Esophagus squamous epithelium (tissue), 5 donors: ENCODE data around the gene BBS4. TPM values are rescaled to one million over a fixed set of nuclear protein-coding genes. Genes with fewer than 3 reads are reported as not detected.

Experiments
- DNase-seq: peaks from one replicate; lab custom pipeline; 2025; lab: John Stamatoyannopoulos, UW
- H3K27ac ChIP-seq, 4 donors: fragments of 200-600 bp; sonication (generic); one replicate each; pipeline ENCODE4 v1.5.1; 2016 to 2019; ENCODE audit warnings: mild to moderate bottlenecking in 1 of 4
- H3K27me3 ChIP-seq, 4 donors: fragments of 200-600 bp; sonication (generic); 1 replicate in 3 of 4; 2 replicates in 1 of 4; pipeline versions ENCODE4 v1.5.1 to v1.6.0; 2017 to 2021; ENCODE audit warnings: antibody characterized with exemption in 1 of 4
- H3K36me3 ChIP-seq, 3 donors: fragments of 200-600 bp; sonication (generic); one replicate each; pipeline ENCODE4 v1.5.1; 2016 to 2019
- H3K4me1 ChIP-seq, 3 donors: fragments of 200-600 bp; sonication (generic); one replicate each; pipeline ENCODE4 v1.5.1; 2017 to 2019
- H3K4me3 ChIP-seq, 4 donors: fragments of 200-600 bp; sonication (generic); 1 replicate in 3 of 4; 2 replicates in 1 of 4; pipeline ENCODE4 v1.5.1; 2016 to 2019; ENCODE audit warnings: mild to moderate bottlenecking in 2 of 4, moderate library complexity in 1 of 4
- H3K9me3 ChIP-seq, 3 donors: fragments of 200-600 bp; sonication (generic); one replicate each; pipeline ENCODE4 v1.5.1; 2016 to 2019
- POLR2A ChIP-seq, 4 donors: fragments of 450-650 bp; IDR thresholded peaks; one replicate each; pipeline ENCODE4 v1.6.1; 2017; ENCODE audit warnings: antibody characterized with exemption in 4 of 4, mild to moderate bottlenecking in 4 of 4, moderate library complexity in 3 of 4
- WGBS, 2 donors: methylation state at CpG; one replicate each; pipeline ENCODE4 v1.1.5; 2018; 5-methylcytosine and 5-hydroxymethylcytosine counted together
- intact Hi-C: fragments of 100-400 bp; cut with DNase I; formaldehyde crosslinking; loops from one replicate; pipeline ENCODE4 v1.15.0; 2022
- total RNA-seq, 4 donors: library from RNA; depleted of rRNA; stranded (reverse); fragments of >200 nt; gene quantifications; one replicate each; pipeline ENCODE4 v1.1.0, GENCODE V29; 2016
- TF ChIP-seq, protein P1 (sequence below), 6 experiments: fragments of 450-650 bp in 4 of 6; fragments of 200-600 bp in 2 of 6; sonication (generic) in 2 of 6; IDR thresholded peaks; one replicate each; pipeline ENCODE4 v1.5.1; 2016 to 2019; ENCODE audit warnings: antibody characterized with exemption in 6 of 6, mild to moderate bottlenecking in 4 of 6, moderate library complexity in 4 of 6
- donor health status: DM: yes; HTN: yes; CAD: no.

BBS4 gene
- total RNA-seq, 4 donors from 2014 or later: 2.8 to 15.3 (median 9.5) TPM

DNA sequence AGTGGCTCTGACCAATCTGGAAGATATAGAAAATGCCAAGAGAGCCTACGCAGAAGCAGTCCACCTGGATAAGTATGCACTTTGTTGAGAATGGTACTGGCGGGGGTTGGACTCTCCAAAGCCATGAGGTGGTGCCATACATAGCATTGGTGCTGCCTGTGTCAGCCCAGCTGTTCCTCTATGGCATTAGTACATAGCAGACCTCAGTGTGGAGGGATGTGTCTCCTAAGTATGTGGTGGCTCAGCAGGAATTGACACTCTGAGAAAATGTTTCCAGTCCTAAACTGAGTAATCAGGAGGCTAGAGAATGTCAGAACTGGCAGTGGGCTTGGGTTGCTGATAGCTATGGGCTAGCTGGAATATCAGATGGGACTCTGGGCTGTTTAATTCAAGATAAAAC, 49.1 kb downstream of the BBS4 start:
- 94 to 100% methylated on average over 2 of the region's 2 CpGs for WGBS, 2 donors
- H3K4me3 ChIP-seq: no peak overlapping the region
- intact Hi-C loops: no loop called here

DNA sequence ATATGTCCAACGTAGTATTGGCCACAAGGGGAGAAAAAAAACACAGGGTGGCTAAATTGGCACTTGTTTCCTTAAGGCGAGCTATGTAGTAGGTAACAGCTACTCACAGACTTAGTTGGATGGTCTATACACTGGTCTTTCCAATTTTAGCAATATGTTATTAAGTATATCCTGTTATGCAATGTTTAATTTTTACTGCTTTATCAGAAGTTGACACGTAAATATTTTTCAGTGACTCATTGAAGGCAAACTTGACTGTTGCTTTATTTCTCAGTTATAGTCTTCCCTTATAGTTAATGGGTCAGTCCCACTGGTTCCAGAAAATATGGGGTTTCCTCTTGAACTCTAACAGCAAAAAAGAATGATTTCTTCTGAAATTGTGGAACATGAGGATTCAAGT, 51.1 kb downstream of the BBS4 start:
- 78 to 88% methylated on average over 3 of the region's 3 CpGs for WGBS, 2 donors

More for the DNA sequence above, 49.1 kb downstream of the BBS4 start:
- TF ChIP-seq POLR2A (IDR thresholded peaks at IDR 0.05): no peak
- Histone ChIP-seq H3K36me3 (peaks cover 0 to 90% (median 18%) of the 10 kb centered on the region in 3 donors), H3K27me3 (no peaks in the 10 kb centered on the region), H3K4me1 (no peaks in the 10 kb centered on the region), H3K27ac (no peak overlapping the region), H3K9me3 (no peaks in the 10 kb centered on the region)
- DNase-seq: no peak

DNA sequence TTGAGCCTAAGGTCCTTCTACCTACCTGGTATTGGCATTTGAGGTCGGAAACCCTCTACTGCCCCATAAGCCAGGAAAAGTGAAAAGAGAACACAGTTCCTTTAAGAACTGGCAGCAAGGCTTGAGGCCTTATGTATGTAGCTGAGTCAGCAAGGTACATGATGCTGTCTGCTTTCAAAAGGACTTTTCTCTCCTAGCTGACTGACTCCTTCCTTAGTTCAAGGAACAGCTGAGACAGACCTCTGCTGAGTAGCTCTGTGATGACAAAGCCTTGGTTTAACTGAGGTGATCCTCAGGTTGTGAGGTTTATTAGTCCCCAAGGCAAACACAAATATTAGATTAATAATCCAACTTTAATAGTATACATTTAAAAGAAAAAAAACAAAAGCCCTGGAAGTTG, 51.7 kb downstream of the BBS4 start:
- TF ChIP-seq, protein P1, sequence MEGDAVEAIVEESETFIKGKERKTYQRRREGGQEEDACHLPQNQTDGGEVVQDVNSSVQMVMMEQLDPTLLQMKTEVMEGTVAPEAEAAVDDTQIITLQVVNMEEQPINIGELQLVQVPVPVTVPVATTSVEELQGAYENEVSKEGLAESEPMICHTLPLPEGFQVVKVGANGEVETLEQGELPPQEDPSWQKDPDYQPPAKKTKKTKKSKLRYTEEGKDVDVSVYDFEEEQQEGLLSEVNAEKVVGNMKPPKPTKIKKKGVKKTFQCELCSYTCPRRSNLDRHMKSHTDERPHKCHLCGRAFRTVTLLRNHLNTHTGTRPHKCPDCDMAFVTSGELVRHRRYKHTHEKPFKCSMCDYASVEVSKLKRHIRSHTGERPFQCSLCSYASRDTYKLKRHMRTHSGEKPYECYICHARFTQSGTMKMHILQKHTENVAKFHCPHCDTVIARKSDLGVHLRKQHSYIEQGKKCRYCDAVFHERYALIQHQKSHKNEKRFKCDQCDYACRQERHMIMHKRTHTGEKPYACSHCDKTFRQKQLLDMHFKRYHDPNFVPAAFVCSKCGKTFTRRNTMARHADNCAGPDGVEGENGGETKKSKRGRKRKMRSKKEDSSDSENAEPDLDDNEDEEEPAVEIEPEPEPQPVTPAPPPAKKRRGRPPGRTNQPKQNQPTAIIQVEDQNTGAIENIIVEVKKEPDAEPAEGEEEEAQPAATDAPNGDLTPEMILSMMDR (IDR thresholded peaks at IDR 0.05): no peak
- no peak for TF ChIP-seq POLR2A (IDR thresholded peaks at IDR 0.05)
- Histone ChIP-seq H3K4me1 (no peaks in the 10 kb centered on the region), H3K9me3 (no peaks in the 10 kb centered on the region), H3K27me3 (no peaks in the 10 kb centered on the region), H3K36me3 (peaks cover 0 to 69% (median 15%) of the 10 kb centered on the region in 3 donors), H3K4me3 (no peak overlapping the region), H3K27ac (no peak overlapping the region)
- intact Hi-C loops: no loop called here
- no peak for DNase-seq
- WGBS, 2 donors: 83 to 100% methylated on average over 1 of the region's 1 CpG

More for the DNA sequence above, 51.1 kb downstream of the BBS4 start:
- H3K9me3 ChIP-seq: no peaks in the 10 kb centered on the region
- H3K27ac ChIP-seq: no peak overlapping the region
- peaks cover 0 to 76% (median 18%) of the 10 kb centered on the region in 3 donors for H3K36me3 ChIP-seq
- DNase-seq: no peak
- no peaks in the 10 kb centered on the region for H3K4me1 ChIP-seq
- H3K4me3 ChIP-seq: no peak overlapping the region
- intact Hi-C loops: no loop called here
- TF ChIP-seq, protein P1 (IDR thresholded peaks at IDR 0.05): no peak
- TF ChIP-seq POLR2A (IDR thresholded peaks at IDR 0.05): no peak
- H3K27me3 ChIP-seq: no peaks in the 10 kb centered on the region

DNA sequence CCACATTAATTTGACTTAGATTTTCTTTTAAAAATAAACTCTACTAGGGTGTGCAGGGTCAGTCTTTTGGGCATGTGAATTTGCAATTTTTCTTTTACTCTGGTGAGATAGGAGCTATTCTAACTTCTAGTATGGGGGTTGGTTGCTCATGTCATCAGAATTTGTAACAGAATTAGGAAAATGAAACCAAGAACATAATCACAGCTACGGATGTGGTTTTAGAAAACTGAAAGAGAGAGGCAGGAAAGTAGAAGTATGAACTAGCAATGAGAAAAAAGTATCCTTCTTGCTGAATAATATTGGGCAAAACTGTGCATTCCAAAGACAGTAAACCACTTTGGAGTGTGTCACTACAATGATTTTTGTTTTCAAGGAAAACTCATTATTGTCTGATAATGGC, 54.2 kb downstream of the BBS4 start:
- Histone ChIP-seq H3K36me3 (peaks cover 0 to 54% (median 11%) of the 10 kb centered on the region in 3 donors), H3K4me1 (no peaks in the 10 kb centered on the region), H3K27me3 (no peaks in the 10 kb centered on the region), H3K4me3 (no peak overlapping the region), H3K27ac (no peak overlapping the region), H3K9me3 (no peaks in the 10 kb centered on the region)
- TF ChIP-seq POLR2A (IDR thresholded peaks at IDR 0.05): no peak
- TF ChIP-seq, protein P1 (IDR thresholded peaks at IDR 0.05): no peak
- DNase-seq: no peak
- WGBS, 2 donors: 58 to 70% methylated on average over 1 of the region's 1 CpG
- intact Hi-C loops: no loop called here

DNA sequence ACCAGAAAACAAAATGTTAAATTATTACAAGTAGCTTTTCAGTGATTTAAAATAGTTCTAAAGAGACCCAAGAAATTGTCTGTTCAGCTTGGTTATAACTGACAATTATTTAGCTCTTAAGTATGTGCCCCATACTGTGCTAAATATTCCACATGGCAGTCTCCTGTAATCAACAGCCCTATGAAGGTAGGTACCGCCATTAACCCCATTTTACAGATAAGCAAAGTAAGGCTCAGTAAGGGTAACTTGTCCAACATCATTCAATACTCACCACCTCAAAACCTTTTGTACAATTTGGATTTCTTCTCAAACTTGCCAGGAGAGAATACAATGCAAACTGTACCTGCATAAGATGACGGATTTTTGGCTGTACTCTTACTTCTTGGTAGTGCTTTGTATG, 63.7 kb downstream of the BBS4 start:
- H3K27ac ChIP-seq: no peak overlapping the region
- H3K4me1 ChIP-seq: no peaks in the 10 kb centered on the region
- H3K36me3 ChIP-seq: peaks cover 6 to 60% (median 10%) of the 10 kb centered on the region in 3 donors
- intact Hi-C loops: no loop called here
- H3K4me3 ChIP-seq: no peak overlapping the region
- no peaks in the 10 kb centered on the region for H3K27me3 ChIP-seq
- DNase-seq: no peak
- H3K9me3 ChIP-seq: no peaks in the 10 kb centered on the region
- 88 to 92% methylated on average over 2 of the region's 2 CpGs for WGBS, 2 donors
- no peak for TF ChIP-seq POLR2A (IDR thresholded peaks at IDR 0.05)
- TF ChIP-seq, protein P1 (IDR thresholded peaks at IDR 0.05): no peak
